Naive thymus-derived CD4-positive, alpha-beta T cell (primary cell): Measurements from ENCODE around the gene EXPH5. TPM values are rescaled to one million over a fixed set of nuclear protein-coding genes. Genes with fewer than 3 reads are reported as not detected.
"Not testable (repeated sequence)": the region's sequence is repeated elsewhere in the genome, so short reads cannot be mapped to it uniquely, and the experiment has no call there.

Source experiments
- ATAC-seq: fragments of 150-1000 bp; cut with Tn5 transposase; 2 replicates; pipeline ENCODE4 v1.10.0; 2021; ENCODE audit warnings: mild to moderate bottlenecking, moderate library complexity
- CTCF ChIA-PET: fragments of 350-600 bp; sonication (Branson Sonifier 250); formaldehyde crosslinking; loops from one replicate; lab custom pipeline; 2021; ENCODE audit warnings: antibody characterized with exemption; lab: Charles Lee
- POLR2A ChIA-PET: fragments of 350-600 bp; sonication (Branson Sonifier 250); formaldehyde crosslinking; loops from one replicate; lab custom pipeline; 2021; ENCODE audit warnings: antibody characterized with exemption, inconsistent platforms; lab: Charles Lee
- DNase-seq, 9 donors: peaks; one replicate each; pipeline versions ENCODE4 v3.0.0 to v3.0.0-alpha.2; 2020 to 2022; ENCODE audit warnings: mixed read lengths in 1 of 9
- H3K27ac ChIP-seq: one replicate; pipeline ENCODE4 v1.7.0; 2013; ENCODE audit warnings: mild to moderate bottlenecking, low read depth, low read length, moderate library complexity
- H3K27me3 ChIP-seq, 2 donors: one replicate each; pipeline ENCODE4 v1.7.0; 2013; ENCODE audit warnings: low read length in 2 of 2, mild to moderate bottlenecking in 2 of 2, moderate library complexity in 2 of 2; ENCODE audit not compliant: control insufficient read depth in 2 of 2, insufficient read depth in 2 of 2
- H3K36me3 ChIP-seq, 3 experiments: 1 replicate in 2 of 3; 2 replicates in 1 of 3; pipeline ENCODE4 v1.7.0; 2013; ENCODE audit warnings: low read length in 3 of 3, mild to moderate bottlenecking in 3 of 3, moderate library complexity in 1 of 3; ENCODE audit not compliant: insufficient read depth in 3 of 3, control insufficient read depth in 2 of 3
- H3K4me1 ChIP-seq, 2 donors: one replicate each; pipeline ENCODE4 v1.7.0; 2013; ENCODE audit warnings: low read length in 2 of 2, mild to moderate bottlenecking in 2 of 2, moderate library complexity in 1 of 2; ENCODE audit not compliant: control insufficient read depth in 2 of 2, insufficient read depth in 2 of 2
- H3K4me3 ChIP-seq: 2 replicates; pipeline ENCODE4 v1.7.0; 2013; ENCODE audit warnings: mild to moderate bottlenecking, low read length
- H3K9me3 ChIP-seq, 3 experiments: 1 replicate in 2 of 3; 2 replicates in 1 of 3; pipeline ENCODE4 v1.7.0; 2013; ENCODE audit warnings: low read length in 3 of 3; ENCODE audit not compliant: control insufficient read depth in 2 of 3
- H3K27ac Mint-ChIP-seq, 9 donors: one replicate each; pipeline ENCODE4 v1.8.0; 2020 to 2022; ENCODE audit warnings: mixed read lengths in 9 of 9, mild to moderate bottlenecking in 8 of 9, moderate library complexity in 5 of 9, inconsistent platforms in 2 of 9
- H3K27me3 Mint-ChIP-seq, 5 donors: one replicate each; pipeline ENCODE4 v1.8.0; 2021 to 2022; ENCODE audit warnings: mixed read lengths in 5 of 5, mild to moderate bottlenecking in 1 of 5
- H3K36me3 Mint-ChIP-seq, 5 donors: one replicate each; pipeline ENCODE4 v1.8.0; 2020 to 2022; ENCODE audit warnings: mixed read lengths in 5 of 5, mild to moderate bottlenecking in 3 of 5, inconsistent platforms in 1 of 5
- H3K4me1 Mint-ChIP-seq, 7 donors: one replicate each; pipeline ENCODE4 v1.8.0; 2020 to 2022; ENCODE audit warnings: mixed read lengths in 7 of 7, mild to moderate bottlenecking in 3 of 7, inconsistent platforms in 1 of 7
- H3K4me3 Mint-ChIP-seq, 10 donors: one replicate each; pipeline ENCODE4 v1.8.0; 2020 to 2022; ENCODE audit warnings: mild to moderate bottlenecking in 10 of 10, mixed read lengths in 10 of 10, moderate library complexity in 6 of 10, inconsistent platforms in 2 of 10
- H3K9me3 Mint-ChIP-seq, 11 donors: one replicate each; pipeline ENCODE4 v1.8.0; 2020 to 2022; ENCODE audit warnings: mixed read lengths in 11 of 11, mild to moderate bottlenecking in 4 of 11, inconsistent platforms in 1 of 11, moderate library complexity in 1 of 11
- intact Hi-C, 2 donors: fragments of 100-400 bp; cut with micrococcal nuclease; formaldehyde crosslinking; loops; one replicate each; pipeline ENCODE4 v1.15.1; 2023
- polyA plus RNA-seq, 2 donors: library from polyadenylated mRNA; unstranded; fragments of 300-500 nt; fragmentation: Illumina TruSeq; gene quantifications; one replicate each; pipeline ENCODE4 v1.2.3, GENCODE V29; 2021
- total RNA-seq, 6 experiments: library from RNA in 5 of 6; stranded (reverse) in 5 of 6; gene quantifications; 1 replicate in 5 of 6; 2 replicates in 1 of 6; pipeline ENCODE4 v1.2.3 and lab custom pipeline; 2021 to 2026

EXPH5 gene
- total and polyA plus RNA-seq, 7 experiments from 2014 or later: 0.90 to 8.3 (median 3.2) TPM

DNA sequence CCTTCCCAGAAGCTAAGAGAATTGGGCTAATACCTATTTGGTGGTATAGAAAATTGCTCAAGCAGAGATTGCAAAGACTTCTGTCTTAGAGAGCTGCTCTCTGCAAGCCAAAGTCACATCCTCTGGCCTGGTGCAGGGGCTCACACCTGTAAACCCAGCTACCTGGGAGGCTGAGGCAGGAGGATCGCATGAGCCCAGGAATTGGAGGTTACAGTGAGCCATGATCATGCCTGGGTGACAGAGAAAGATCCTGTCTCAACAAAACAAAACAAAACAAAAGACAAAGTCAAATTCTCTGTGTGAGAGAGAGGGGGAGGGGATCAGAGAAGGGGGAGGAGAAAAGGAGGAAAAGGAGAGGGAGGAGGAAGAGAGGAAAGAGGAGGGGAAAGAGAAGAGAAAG is 15.0 kb upstream of the EXPH5 start:
- no peaks in the 10 kb centered on the region for H3K27me3 ChIP-seq
- intact Hi-C loops: no loop called here
- H3K36me3 Mint-ChIP-seq: peaks cover 0 to 5% (median 0%) of the 10 kb centered on the region in 5 donors
- no peak overlapping the region for H3K4me3 ChIP-seq
- ChIA-PET POLR2A (no interaction called here), CTCF (interaction anchor here (0.8 kb wide), 1 partner anchor 24 kb away, joined by 3 read pairs; no protein-coding TSS in a partner anchor)
- peaks cover 5 to 25% (median 8%) of the 10 kb centered on the region in 5 donors for H3K27me3 Mint-ChIP-seq
- DNase-seq (no peak), ATAC-seq (no peak)
- no peak overlapping the region for H3K4me3 Mint-ChIP-seq
- H3K4me1 Mint-ChIP-seq: no peaks in the 10 kb centered on the region
- H3K4me1 ChIP-seq: no peaks in the 10 kb centered on the region
- no peaks in the 10 kb centered on the region for H3K36me3 ChIP-seq
- H3K9me3 ChIP-seq: no peaks in the 10 kb centered on the region
- H3K9me3 Mint-ChIP-seq: peaks cover 0 to 2% (median 0%) of the 10 kb centered on the region in 11 donors
- H3K27ac ChIP-seq: no peak overlapping the region
- no peak overlapping the region for H3K27ac Mint-ChIP-seq

DNA sequence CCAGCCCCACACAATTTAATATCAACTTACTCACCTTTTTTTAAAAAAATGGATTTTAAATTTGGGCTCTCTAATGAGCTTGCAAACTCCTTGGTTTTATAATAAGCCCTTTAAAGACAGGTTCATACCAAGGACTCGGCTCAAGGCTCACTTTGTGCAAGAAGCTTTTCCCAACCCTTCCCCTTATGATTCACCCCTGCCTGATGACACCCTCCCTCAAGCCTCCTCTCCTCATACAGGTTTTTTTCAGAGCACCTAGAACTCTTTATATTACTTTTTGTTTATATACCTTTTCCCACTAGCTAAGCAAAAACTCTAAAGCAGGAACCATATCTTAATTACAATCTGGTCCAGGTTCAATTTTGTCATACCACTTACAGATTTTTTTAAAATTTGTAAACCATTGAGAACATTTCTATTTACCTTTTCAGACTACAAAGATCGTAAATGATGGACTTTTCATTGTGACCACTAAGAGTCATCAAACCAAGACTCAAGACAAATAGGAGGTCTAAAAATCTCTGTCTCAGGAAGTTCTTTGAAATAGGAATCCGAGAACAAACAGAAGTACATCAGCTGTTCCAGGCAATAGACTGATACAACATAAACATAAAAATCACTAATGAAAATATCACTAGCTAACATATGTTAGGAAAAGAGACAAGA is 13.1 kb upstream of the EXPH5 start:
- no peak overlapping the region for H3K27ac Mint-ChIP-seq
- no peaks in the 10 kb centered on the region for H3K4me1 ChIP-seq
- DNase-seq: no peak
- no peak overlapping the region for H3K4me3 ChIP-seq
- peaks cover 0 to 2% (median 0%) of the 10 kb centered on the region in 11 donors for H3K9me3 Mint-ChIP-seq
- peaks cover 5 to 39% (median 11%) of the 10 kb centered on the region in 5 donors for H3K27me3 Mint-ChIP-seq
- H3K36me3 ChIP-seq: no peaks in the 10 kb centered on the region
- no peaks in the 10 kb centered on the region for H3K27me3 ChIP-seq
- intact Hi-C loops: no loop called here
- POLR2A ChIA-PET: no interaction called here
- CTCF ChIA-PET: no interaction called here
- no peaks in the 10 kb centered on the region for H3K4me1 Mint-ChIP-seq
- H3K27ac ChIP-seq: no peak overlapping the region
- ATAC-seq: no peak
- H3K4me3 Mint-ChIP-seq: no peak overlapping the region
- H3K36me3 Mint-ChIP-seq: peaks cover 0 to 5% (median 0%) of the 10 kb centered on the region in 5 donors
- H3K9me3 ChIP-seq: no peaks in the 10 kb centered on the region

- Histone ChIP-seq H3K36me3 (no peaks in the 10 kb centered on the region), H3K27ac (no peak overlapping the region), H3K4me3 (no peak overlapping the region), H3K4me1 (no peaks in the 10 kb centered on the region), H3K27me3 (no peaks in the 10 kb centered on the region), H3K9me3 (no peaks in the 10 kb centered on the region)
- Mint-ChIP-seq H3K27me3 (peaks cover 5 to 42% (median 11%) of the 10 kb centered on the region in 5 donors), H3K4me3 (no peak overlapping the region), H3K36me3 (peaks cover 0 to 5% (median 0%) of the 10 kb centered on the region in 5 donors), H3K27ac (no peak overlapping the region), H3K9me3 (peaks cover 0 to 2% (median 0%) of the 10 kb centered on the region in 11 donors), H3K4me1 (no peaks in the 10 kb centered on the region)
- no peak for ATAC-seq
- intact Hi-C loops: no loop called here
- ChIA-PET POLR2A (no interaction called here), CTCF (no interaction called here)
- DNase-seq: no peak
Measured at GRCh38 chr11:108606070-108606469, 12.5 kb upstream of the EXPH5 start.

DNA sequence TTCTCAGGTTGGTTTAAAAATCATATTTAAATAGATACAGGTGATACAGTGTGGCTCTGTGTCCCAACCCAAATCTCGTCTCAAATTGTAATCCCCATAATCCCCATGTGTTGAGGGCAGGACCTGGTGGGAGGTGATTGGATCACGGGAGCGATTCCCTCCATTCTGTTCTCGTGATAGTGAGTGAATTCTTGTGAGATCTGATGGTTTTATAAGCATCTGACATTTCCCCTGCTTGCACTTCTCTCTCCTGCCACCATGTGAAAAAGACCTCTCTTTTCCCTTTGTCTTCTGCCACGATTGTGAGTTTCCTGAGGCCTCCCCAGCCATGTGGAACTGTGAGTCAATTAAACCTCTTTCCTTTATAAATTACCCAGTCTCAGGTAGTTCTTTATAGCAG is 9.2 kb upstream of the EXPH5 start:
- H3K4me1 ChIP-seq, H3K4me3 Mint-ChIP-seq, H3K4me1 Mint-ChIP-seq, H3K36me3 Mint-ChIP-seq, H3K9me3 Mint-ChIP-seq, intact Hi-C loops, POLR2A ChIA-PET, CTCF ChIA-PET, H3K36me3 ChIP-seq, H3K4me3 ChIP-seq, DNase-seq, H3K27ac ChIP-seq, H3K27me3 ChIP-seq, ATAC-seq, H3K9me3 ChIP-seq, H3K27ac Mint-ChIP-seq: not testable (repeated sequence)
- peaks cover 5 to 51% (median 11%) of the 10 kb centered on the region in 5 donors for H3K27me3 Mint-ChIP-seq

- ATAC-seq: no peak
- no peak for DNase-seq
- ChIA-PET CTCF (no interaction called here), POLR2A (interaction anchor here (0.7 kb wide), 1 partner anchor 134 kb away, joined by 3 read pairs; no protein-coding TSS in a partner anchor)
- H3K4me3 ChIP-seq: no peak overlapping the region
- peaks cover 5 to 54% (median 11%) of the 10 kb centered on the region in 5 donors for H3K27me3 Mint-ChIP-seq
- no peak overlapping the region for H3K4me3 Mint-ChIP-seq
- H3K36me3 Mint-ChIP-seq: peaks cover 0 to 5% (median 0%) of the 10 kb centered on the region in 5 donors
- H3K27me3 ChIP-seq: no peaks in the 10 kb centered on the region
- intact Hi-C loops: no loop called here
- peaks cover 0 to 2% (median 0%) of the 10 kb centered on the region in 11 donors for H3K9me3 Mint-ChIP-seq
- no peak overlapping the region for H3K27ac Mint-ChIP-seq
- H3K4me1 Mint-ChIP-seq: peaks cover 0 to under 1% (median 0%) of the 10 kb centered on the region in 7 donors
- no peaks in the 10 kb centered on the region for H3K36me3 ChIP-seq
- no peak overlapping the region for H3K27ac ChIP-seq
- H3K4me1 ChIP-seq: no peaks in the 10 kb centered on the region
- H3K9me3 ChIP-seq: no peaks in the 10 kb centered on the region
Measured at GRCh38 chr11:108601150-108601549, 7.6 kb upstream of the EXPH5 start.

DNA sequence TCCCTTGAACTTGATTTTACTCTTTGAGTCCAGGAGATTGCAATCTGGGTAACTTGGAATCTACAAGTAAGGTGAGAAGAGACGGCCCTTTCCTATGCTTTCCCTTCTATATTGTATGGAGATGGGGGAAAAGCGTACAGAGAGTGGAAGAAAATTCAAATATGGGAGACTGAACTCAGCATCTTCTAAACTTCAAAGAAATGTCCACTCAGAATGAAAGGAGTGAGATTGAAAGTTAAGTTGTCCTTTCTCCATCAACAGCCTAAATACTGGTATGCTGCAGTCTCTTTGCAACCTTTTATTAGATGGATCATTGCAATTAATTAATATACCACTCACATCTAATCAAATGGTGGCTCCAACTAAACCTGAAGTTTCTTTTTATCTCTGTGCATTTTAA is 6.4 kb upstream of the EXPH5 start:
- Mint-ChIP-seq H3K36me3 (peaks cover 0 to 5% (median 0%) of the 10 kb centered on the region in 5 donors), H3K4me1 (peaks cover 0 to 6% (median 0%) of the 10 kb centered on the region in 7 donors), H3K27ac (no peak overlapping the region), H3K9me3 (peaks cover 0 to 2% (median 0%) of the 10 kb centered on the region in 11 donors), H3K27me3 (peaks cover 5 to 66% (median 11%) of the 10 kb centered on the region in 5 donors), H3K4me3 (no peak overlapping the region)
- no peak overlapping the region for H3K4me3 ChIP-seq
- H3K27me3 ChIP-seq: no peaks in the 10 kb centered on the region
- ATAC-seq: no peak
- no peaks in the 10 kb centered on the region for H3K4me1 ChIP-seq
- POLR2A ChIA-PET: no interaction called here
- intact Hi-C loops: no loop called here
- H3K36me3 ChIP-seq: no peaks in the 10 kb centered on the region
- H3K9me3 ChIP-seq: no peaks in the 10 kb centered on the region
- CTCF ChIA-PET: no interaction called here
- H3K27ac ChIP-seq: no peak overlapping the region
- DNase-seq: no peak
